ENCODE results near the gene AMZ1.
"Not testable (repeated sequence)": the region's sequence is repeated elsewhere in the genome, so short reads cannot be mapped to it uniquely, and the experiment has no call there.

Gene AMZ1

GRCh38 chr7:2727206-2727605 lies 39.2 kb downstream of the AMZ1 start:
- DNase-seq (ENCODE audit: low read depth in 2 of 2), result not testable (repeated sequence)

DNA sequence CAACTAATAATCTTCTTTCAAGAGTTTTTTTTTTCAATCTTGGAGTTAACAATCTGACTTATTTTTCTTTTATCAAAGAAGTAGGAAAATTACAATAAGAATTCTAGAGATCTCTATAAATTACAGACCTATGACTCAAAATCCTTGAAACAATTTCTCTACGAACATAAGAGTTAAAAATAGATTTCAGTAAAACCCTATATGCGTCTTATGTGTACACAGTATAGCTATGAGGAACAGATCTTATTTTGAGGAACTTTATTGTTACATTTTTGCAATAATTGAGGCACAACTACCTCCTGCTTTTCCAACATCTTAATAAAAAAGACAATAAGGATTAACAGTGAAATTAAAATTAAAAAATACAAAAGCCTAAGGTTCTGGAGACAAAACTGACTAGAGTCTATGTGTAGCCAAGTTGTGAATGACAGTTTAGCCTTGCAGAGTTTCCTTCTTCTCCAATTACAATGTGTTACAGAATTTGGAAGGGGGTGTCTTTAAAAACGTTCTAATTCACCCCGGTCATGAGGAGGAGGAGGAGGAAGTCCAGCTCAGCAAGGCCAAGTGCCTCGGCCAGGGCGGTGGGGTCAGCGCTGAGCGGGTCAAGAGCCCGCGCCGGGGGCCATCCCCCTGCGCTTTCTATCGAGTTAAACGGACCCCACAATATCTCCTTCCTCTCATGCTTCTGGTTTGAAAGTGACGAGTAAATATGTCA lies 40.5 kb downstream of the AMZ1 start:
- DNase-seq (ENCODE audit: low read depth in 2 of 2), result no peak

- DNase-seq (ENCODE audit: low read depth in 2 of 2), result no peak
Measured at GRCh38 chr7:2729031-2729892, 41.3 kb downstream of the AMZ1 start.

- DNase-seq (ENCODE audit: low read depth in 2 of 2), result no peak
Measured at GRCh38 chr7:2729893-2730716, 42.1 kb downstream of the AMZ1 start.

DNA sequence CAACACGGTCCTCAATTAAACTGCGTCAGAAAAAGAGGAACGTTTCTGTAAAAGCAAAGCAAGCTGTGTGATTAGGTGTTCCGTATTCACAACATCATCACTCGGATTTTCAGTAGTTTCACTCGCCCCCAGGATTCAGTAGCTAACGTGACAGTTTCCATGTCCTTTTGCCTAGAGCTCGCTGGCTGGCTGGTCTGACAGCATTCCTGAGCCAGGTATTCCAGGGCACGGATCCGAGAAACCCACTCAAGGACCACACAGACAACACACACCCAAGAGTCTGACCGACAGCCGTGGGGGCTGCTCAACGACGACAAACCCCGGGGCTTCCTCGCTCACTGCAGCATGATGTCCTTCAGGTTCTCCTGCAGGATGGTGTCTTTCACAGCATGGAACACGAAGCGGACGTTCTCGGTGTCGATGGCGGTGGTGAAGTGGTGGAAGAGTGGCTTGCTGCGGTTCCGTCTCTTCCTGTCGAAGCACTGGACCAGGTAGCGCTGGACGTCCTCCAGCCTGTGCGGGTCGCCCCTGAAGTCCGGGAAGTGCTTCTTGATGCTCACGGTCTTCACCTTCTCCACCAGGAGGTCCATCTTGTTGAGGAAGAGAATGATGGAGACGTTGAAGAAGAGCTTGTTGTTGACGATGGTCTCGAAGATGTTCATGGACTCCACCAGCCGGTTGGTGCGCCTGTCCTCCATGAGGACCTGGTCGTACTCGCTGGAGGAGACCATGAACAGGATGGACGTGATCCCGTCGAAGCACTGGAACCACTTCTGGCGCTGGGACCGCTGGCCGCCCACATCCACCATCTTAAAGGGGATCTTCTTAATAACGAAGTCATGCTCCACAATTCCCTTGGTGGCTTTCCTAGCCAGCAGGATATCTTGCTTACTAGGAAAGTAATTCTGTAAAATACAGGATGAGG lies 43.1 kb downstream of the AMZ1 start:
- DNase-seq (ENCODE audit: low read depth in 2 of 2), result no peak

- no peak for DNase-seq (ENCODE audit: low read depth in 2 of 2)
Measured at GRCh38 chr7:2732388-2732787, 44.4 kb downstream of the AMZ1 start.

- DNase-seq (ENCODE audit: low read depth in 2 of 2), result no peak
Measured at GRCh38 chr7:2732959-2733584, 45.1 kb downstream of the AMZ1 start.

GRCh38 chr7:2734084-2734686 lies 46.2 kb downstream of the AMZ1 start:
- DNase-seq (ENCODE audit: low read depth in 2 of 2), result no peak

DNA sequence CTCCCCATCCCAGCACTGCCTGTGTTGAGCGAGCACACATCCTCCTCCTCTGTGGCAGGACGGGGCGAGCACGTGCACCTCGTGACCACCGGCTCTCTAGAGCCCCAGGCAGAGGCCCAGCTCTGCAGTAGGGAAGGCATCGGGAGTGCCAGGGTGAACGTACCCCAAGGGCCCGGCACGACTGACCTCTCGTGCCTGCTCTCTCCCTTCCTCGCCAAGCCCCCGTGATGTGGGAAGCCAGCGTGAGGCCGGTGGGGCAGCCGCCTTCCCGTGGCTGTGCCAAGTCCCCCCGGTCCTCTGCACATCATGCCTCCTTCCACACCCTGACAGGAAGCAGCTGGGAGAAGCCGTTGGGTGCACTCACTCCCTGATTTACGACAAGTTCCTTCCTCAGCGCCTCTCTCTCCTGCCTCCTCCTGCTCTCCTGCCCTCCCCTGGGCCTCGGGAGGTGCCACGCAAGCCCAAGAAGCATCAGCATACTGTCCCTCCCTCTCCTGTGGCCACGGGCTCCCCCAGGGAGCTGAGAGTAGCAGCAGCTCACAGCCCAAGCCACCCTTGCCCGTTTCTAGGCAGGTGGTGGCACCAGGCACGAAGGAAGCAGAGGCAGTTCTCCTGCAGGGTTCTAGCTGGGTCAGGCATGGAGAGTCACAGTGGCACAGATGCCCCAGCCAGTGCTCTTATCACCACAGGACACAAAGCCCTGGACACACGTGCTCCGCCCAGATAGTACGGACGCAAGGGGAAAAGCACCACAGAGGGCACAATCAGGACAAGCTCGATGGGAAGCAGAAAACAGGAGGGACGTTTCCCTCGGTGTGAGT lies 47.0 kb downstream of the AMZ1 start:
- no peak for DNase-seq (ENCODE audit: low read depth in 2 of 2)

DNA sequence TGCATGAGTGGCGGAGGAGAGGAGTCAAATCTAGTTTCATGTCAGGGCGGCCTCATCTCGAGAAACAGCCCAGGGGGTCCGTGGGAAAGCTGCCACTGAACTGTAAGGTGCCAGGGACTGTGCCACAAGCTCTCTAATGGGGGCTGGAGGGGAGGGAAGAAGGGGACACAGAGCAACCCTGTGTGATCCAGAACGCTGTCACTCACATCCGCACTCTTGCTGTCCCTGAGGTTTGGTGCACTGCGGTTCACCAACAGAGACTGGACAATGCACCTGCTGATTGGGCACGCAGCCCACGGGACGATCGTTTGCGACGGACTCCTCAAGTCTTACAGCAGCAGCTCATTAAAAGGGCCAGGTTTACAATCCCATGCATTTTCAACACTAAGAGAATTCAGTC lies 47.7 kb downstream of the AMZ1 start:
- no peak for DNase-seq (ENCODE audit: low read depth in 2 of 2)

GRCh38 chr7:2736411-2736914 lies 48.5 kb downstream of the AMZ1 start:
- DNase-seq (ENCODE audit: low read depth in 2 of 2), result no peak

GRCh38 chr7:2737005-2737743 lies 49.2 kb downstream of the AMZ1 start:
- DNase-seq (ENCODE audit: low read depth in 2 of 2), result not testable (repeated sequence)

GRCh38 chr7:2737771-2738540 lies 50.0 kb downstream of the AMZ1 start:
- no peak for DNase-seq (ENCODE audit: low read depth in 2 of 2)

DNA sequence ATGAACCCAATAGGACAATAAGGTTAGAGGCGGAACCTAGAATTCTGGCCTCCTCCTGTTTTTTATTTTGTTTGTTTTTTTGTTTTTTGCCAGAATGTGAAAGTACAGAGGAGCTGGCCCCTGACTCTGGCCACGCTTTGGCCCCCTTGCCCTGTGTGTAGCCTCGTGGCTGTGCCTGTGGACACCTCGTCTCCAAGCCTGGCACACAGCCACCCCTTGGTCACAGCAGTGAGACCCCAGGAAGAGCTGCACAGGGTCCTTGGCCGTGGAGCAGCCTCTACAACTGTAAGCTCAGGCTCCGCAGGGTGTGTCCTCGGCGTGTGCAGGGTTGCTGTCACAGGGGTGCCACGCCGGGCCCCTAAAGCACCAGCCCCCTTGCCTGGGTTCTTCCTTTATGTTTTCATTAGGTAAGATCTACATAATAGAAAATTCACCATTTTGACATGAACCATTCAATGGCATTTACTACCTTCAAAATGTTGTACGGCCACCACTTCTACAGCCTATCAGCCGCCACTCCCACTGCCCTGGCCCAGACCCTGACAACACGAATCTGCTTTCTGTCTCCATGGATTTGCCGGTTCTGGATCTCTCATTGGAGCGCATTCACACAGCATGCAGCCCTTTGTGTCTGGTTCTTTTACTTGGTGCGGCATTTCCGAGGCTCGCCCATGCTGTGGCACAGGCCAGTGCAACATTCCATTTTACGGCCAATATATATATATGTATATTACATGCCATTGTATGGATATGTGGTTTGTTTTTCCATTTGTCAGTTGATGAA lies 51.0 kb downstream of the AMZ1 start:
- no peak for DNase-seq (ENCODE audit: low read depth in 2 of 2)

GRCh38 chr7:2743523-2744185 lies 55.7 kb downstream of the AMZ1 start:
- DNase-seq (ENCODE audit: low read depth in 2 of 2), result not testable (repeated sequence)

- not testable (repeated sequence) for DNase-seq (ENCODE audit: low read depth in 2 of 2)
Measured at GRCh38 chr7:2748684-2749083, 60.7 kb downstream of the AMZ1 start.
